ENCODE results near the gene NAPA. TPM values are rescaled to one million over a fixed set of nuclear protein-coding genes. Genes with fewer than 3 reads are reported as not detected.

The NAPA gene
- polyA plus RNA-seq, 4 donors, result 76.4 to 119 (median 107) TPM

DNA sequence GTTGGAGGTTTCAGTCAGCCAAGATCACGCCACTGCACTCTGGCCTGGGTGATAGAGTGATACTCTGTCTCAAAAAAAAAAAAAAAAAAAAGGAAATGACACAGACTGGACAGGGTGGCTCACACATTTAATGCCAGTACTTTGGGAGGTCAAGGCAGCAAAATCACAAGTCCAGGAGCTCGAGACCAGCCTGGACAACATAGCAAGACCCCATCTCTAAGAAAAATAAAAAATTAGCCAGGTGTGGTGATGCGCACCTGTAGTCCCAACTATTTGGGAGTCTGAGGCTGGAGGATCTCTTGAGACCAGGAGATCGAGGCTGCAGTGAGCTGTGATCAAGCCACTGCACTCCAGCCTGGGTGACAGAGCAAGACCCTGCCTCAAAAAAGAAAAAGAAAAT, 22.6 kb upstream of the NAPA start:
- DNase-seq (no peak), FAIRE-seq (no peak)
- Histone ChIP-seq H3K4me3 (ENCODE audit: low read depth in 1 of 3, low read length in 3 of 3) (no peak overlapping the region), H3K27ac (ENCODE audit: low read depth in 1 of 3, low read length in 2 of 3) (no peak overlapping the region), H3K36me3 (ENCODE audit: control insufficient read depth in 3 of 3, insufficient read depth in 2 of 3, low read depth in 1 of 3, low read length in 3 of 3) (no peaks in the 10 kb centered on the region), H3K27me3 (ENCODE audit: control insufficient read depth in 3 of 3, insufficient read depth in 3 of 3, low read length in 3 of 3) (no peaks in the 10 kb centered on the region), H3K4me1 (ENCODE audit: control insufficient read depth in 3 of 3, insufficient read depth in 2 of 3, low read depth in 1 of 3, low read length in 2 of 3) (no peaks in the 10 kb centered on the region), H3K9me3 (ENCODE audit: control insufficient read depth in 2 of 2, insufficient read depth in 1 of 2, low read depth in 1 of 2, low read length in 1 of 2) (peaks cover 0 to 4% of the 10 kb centered on the region in 2 donors)
- WGBS, 3 donors, result 83 to 86% (median 84%) methylated on average over 4 of the region's 4 CpGs

DNA sequence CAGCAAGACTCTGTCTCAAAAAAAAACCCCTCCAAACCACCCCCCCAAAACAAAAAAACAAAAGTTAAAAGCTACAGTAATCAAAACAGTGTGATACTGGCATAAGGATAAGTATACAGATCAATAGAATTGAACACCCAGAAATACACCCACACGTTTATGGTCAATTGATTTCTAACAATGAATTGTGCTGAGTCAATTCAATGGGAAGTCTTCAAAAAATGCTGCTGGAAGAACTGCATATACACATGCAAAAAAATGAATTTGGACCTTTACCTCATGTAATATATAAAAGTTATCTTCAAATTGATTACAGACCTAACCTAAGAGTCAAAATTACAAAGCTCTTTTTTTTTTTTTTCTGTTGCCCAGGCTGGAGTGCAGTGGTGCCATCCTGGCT, 19.8 kb upstream of the NAPA start:
- WGBS, 3 donors, result 39 to 67% (median 39%) methylated on average over 1 of the region's 1 CpG
- Histone ChIP-seq H3K27me3 (ENCODE audit: control insufficient read depth in 3 of 3, insufficient read depth in 3 of 3, low read length in 3 of 3) (no peaks in the 10 kb centered on the region), H3K36me3 (ENCODE audit: control insufficient read depth in 3 of 3, insufficient read depth in 2 of 3, low read depth in 1 of 3, low read length in 3 of 3) (no peaks in the 10 kb centered on the region), H3K9me3 (ENCODE audit: control insufficient read depth in 2 of 2, insufficient read depth in 1 of 2, low read depth in 1 of 2, low read length in 1 of 2) (peaks cover 0 to 4% of the 10 kb centered on the region in 2 donors), H3K4me3 (ENCODE audit: low read depth in 1 of 3, low read length in 3 of 3) (no peak overlapping the region), H3K4me1 (ENCODE audit: control insufficient read depth in 3 of 3, insufficient read depth in 2 of 3, low read depth in 1 of 3, low read length in 2 of 3) (no peaks in the 10 kb centered on the region), H3K27ac (ENCODE audit: low read depth in 1 of 3, low read length in 2 of 3) (no peak overlapping the region)
- FAIRE-seq, result no peak
- DNase-seq, result no peak

DNA sequence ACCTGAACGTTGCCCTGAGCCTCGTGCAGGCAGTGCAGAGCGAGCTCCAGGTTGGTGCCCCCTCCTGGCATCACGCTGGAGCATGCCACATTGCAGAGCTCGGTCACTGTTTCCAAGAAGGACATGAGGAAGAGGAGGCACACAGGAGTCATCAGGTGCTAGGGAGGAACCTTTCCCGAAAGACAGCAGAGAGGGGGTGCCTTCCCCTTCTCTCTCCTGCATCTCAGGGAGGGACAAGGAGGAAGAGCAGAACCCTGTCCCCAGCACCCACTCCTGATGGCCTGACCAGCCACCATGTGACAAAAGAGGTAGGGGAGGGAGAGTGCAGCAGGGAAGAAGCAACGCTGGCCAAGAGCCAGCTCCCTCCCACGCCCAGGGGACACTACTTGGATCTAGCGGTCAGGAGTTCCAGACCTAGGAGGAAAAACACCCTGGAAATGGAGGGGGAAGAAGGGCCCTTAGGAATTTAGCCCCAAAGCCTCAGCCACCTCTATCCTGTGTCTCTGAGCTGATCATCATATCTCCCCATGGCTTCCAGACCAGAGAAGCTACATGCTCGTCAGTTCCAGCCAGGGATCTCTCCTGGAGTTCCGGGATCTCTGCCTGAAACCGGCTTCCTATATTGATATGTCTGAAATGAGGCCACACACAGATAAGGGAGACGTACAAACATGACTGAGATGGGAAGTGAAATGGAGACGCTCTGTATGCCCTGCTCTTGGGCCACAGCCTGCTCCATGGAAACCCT, 17.0 kb upstream of the NAPA start:
- no peak overlapping the region for H3K27ac ChIP-seq (ENCODE audit: low read depth in 1 of 3, low read length in 2 of 3)
- FAIRE-seq, result no peak
- no peaks in the 10 kb centered on the region for H3K4me1 ChIP-seq (ENCODE audit: control insufficient read depth in 3 of 3, insufficient read depth in 2 of 3, low read depth in 1 of 3, low read length in 2 of 3)
- peaks cover 0 to 4% of the 10 kb centered on the region in 2 donors for H3K9me3 ChIP-seq (ENCODE audit: control insufficient read depth in 2 of 2, insufficient read depth in 1 of 2, low read depth in 1 of 2, low read length in 1 of 2)
- H3K4me3 ChIP-seq (ENCODE audit: low read depth in 1 of 3, low read length in 3 of 3), result no peak overlapping the region
- H3K27me3 ChIP-seq (ENCODE audit: control insufficient read depth in 3 of 3, insufficient read depth in 3 of 3, low read length in 3 of 3), result no peaks in the 10 kb centered on the region
- no peaks in the 10 kb centered on the region for H3K36me3 ChIP-seq (ENCODE audit: control insufficient read depth in 3 of 3, insufficient read depth in 2 of 3, low read depth in 1 of 3, low read length in 3 of 3)
- no peak for DNase-seq
- 32 to 45% (median 42%) methylated on average over 14 of the region's 14 CpGs for WGBS, 3 donors

DNA sequence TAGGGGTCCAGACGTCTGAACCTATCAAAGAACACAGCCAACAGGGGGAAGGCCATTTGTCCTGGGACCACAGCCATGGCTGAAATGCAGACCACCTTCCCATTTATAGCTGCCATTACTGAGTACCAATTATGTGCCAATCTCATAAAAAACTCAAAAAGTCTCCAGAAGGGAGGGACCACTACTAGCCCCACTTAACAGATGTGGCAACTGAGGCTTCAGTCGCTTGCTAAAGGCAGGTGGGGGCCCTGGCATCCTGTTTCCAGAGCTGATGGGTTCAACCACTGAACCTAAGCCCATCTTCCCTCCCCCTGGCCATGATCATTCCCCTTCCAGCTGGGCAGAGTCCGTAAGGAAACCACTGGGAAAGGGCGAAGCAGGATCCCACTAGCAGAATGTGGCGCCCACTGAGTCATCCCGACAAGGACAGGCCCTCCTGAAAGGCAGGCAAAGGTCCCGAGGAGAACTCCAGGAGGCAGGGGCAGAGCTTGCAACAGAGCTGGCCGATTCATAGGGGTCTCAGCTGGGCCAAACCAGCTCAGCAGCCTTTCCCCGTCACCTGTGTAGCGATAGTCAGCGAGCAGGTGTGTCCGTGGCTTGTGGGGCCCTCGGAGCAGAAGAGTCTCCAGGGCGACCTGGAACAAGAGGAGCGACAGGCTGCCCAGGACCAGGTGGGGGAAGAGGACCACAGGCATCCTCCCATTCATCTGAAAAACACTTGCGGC, 14.3 kb upstream of the NAPA start:
- Histone ChIP-seq H3K27me3 (ENCODE audit: control insufficient read depth in 3 of 3, insufficient read depth in 3 of 3, low read length in 3 of 3) (no peaks in the 10 kb centered on the region), H3K4me1 (ENCODE audit: control insufficient read depth in 3 of 3, insufficient read depth in 2 of 3, low read depth in 1 of 3, low read length in 2 of 3) (no peaks in the 10 kb centered on the region), H3K9me3 (ENCODE audit: control insufficient read depth in 2 of 2, insufficient read depth in 1 of 2, low read depth in 1 of 2, low read length in 1 of 2) (no peaks in the 10 kb centered on the region), H3K36me3 (ENCODE audit: control insufficient read depth in 3 of 3, insufficient read depth in 2 of 3, low read depth in 1 of 3, low read length in 3 of 3) (no peaks in the 10 kb centered on the region), H3K4me3 (ENCODE audit: low read depth in 1 of 3, low read length in 3 of 3) (no peak overlapping the region), H3K27ac (ENCODE audit: low read depth in 1 of 3, low read length in 2 of 3) (no peak overlapping the region)
- DNase-seq (no peak), FAIRE-seq (no peak)
- WGBS, 3 donors, result 79 to 87% (median 81%) methylated on average over 16 of the region's 16 CpGs

DNA sequence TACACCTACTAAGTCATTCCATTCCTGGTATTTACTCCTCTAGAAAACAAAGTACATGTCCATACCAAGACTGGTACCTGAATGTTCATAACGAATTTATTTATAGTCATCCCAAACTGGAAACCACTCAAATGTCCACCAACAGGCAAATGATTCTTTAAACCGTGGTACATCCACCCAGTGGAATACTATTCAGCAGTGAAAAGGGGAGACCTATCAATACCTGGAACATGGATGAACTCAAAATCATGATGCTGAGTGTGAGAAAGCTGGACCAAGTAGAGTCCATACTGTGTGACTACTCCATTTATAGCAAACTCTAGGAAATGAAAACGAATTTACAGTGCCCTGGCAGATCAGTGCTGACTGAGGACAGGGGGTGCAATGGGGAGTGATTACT, 11.9 kb upstream of the NAPA start:
- no peaks in the 10 kb centered on the region for H3K4me1 ChIP-seq (ENCODE audit: control insufficient read depth in 3 of 3, insufficient read depth in 2 of 3, low read depth in 1 of 3, low read length in 2 of 3)
- WGBS, 3 donors, result 77 to 82% (median 79%) methylated on average over 3 of the region's 3 CpGs
- FAIRE-seq, result no peak

DNA sequence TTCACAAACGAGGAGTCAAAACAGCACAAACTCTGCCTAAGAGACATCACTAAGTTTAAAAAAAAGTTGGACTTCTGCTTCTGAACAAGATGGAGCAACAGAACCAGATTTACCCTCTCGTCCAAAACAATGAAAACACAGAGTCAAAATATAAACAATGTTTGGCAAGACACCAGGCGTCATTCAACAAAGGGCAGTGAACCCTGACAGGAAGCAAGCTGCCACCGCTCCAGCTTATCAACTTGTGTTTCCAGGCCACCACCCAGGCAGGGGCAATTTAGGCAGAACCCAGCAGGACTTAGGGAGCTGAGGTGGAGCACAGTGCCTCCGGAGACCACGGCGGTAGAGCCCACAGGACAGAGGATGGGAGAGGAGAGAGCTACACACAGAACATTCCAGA, 8.6 kb upstream of the NAPA start:
- Histone ChIP-seq H3K4me3 (ENCODE audit: low read depth in 1 of 3, low read length in 3 of 3) (no peak overlapping the region), H3K9me3 (ENCODE audit: control insufficient read depth in 2 of 2, insufficient read depth in 1 of 2, low read depth in 1 of 2, low read length in 1 of 2) (no peaks in the 10 kb centered on the region), H3K27ac (ENCODE audit: low read depth in 1 of 3, low read length in 2 of 3) (peak overlapping the region in 1 of 3 donors; percentile 32), H3K27me3 (ENCODE audit: control insufficient read depth in 3 of 3, insufficient read depth in 3 of 3, low read length in 3 of 3) (peaks cover 0 to 8% (median 3%) of the 10 kb centered on the region in 3 donors), H3K36me3 (ENCODE audit: control insufficient read depth in 3 of 3, insufficient read depth in 2 of 3, low read depth in 1 of 3, low read length in 3 of 3) (no peaks in the 10 kb centered on the region), H3K4me1 (ENCODE audit: control insufficient read depth in 3 of 3, insufficient read depth in 2 of 3, low read depth in 1 of 3, low read length in 2 of 3) (no peaks in the 10 kb centered on the region)
- 9 to 26% (median 20%) methylated on average over 7 of the region's 7 CpGs for WGBS, 3 donors
- DNase-seq (peak in 1 of 2 donors; percentile 51), FAIRE-seq (no peak)

More for the DNA sequence above, 11.9 kb upstream of the NAPA start:
- no peak overlapping the region for H3K27ac ChIP-seq (ENCODE audit: low read depth in 1 of 3, low read length in 2 of 3)
- no peaks in the 10 kb centered on the region for H3K9me3 ChIP-seq (ENCODE audit: control insufficient read depth in 2 of 2, insufficient read depth in 1 of 2, low read depth in 1 of 2, low read length in 1 of 2)
- no peaks in the 10 kb centered on the region for H3K36me3 ChIP-seq (ENCODE audit: control insufficient read depth in 3 of 3, insufficient read depth in 2 of 3, low read depth in 1 of 3, low read length in 3 of 3)
- H3K4me3 ChIP-seq (ENCODE audit: low read depth in 1 of 3, low read length in 3 of 3), result no peak overlapping the region
- H3K27me3 ChIP-seq (ENCODE audit: control insufficient read depth in 3 of 3, insufficient read depth in 3 of 3, low read length in 3 of 3), result peaks cover 0 to 3% (median 2%) of the 10 kb centered on the region in 3 donors
- no peak for DNase-seq

DNA sequence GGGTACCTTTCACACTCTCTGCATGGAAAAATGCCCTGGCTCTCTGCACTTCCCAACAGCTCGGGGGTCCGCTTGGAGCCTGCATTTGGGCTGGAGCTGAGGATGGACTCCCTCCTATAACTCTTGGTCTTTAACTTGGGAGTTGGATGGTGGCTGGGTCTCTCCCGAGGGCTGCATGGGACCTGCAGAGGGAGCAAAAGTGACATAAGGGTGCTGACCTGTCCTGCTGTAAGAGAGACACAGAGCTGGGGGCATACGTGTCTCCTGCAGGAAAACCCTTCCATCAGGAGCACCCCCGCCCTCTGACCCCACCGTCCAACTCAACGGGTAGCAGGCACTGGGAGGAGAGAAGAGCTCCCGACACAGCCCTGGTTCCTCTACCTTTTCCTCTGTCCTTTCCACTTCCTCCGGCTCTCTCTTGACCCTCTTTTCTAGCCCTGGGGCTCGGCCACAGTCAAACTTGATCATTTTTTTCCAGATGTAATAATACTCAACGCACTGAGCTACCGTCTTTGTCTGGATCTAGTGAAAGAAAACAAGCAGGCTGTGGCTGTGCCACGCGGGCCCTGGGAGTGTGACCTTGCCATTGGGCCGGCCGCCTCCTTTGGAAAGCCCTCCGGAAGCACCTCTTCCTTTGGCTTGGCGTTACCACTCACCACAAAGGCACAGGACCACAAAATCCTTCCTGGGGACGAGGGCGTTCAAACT, 6.8 kb upstream of the NAPA start:
- Histone ChIP-seq H3K4me3 (ENCODE audit: low read depth in 1 of 3, low read length in 3 of 3) (no peak overlapping the region), H3K9me3 (ENCODE audit: control insufficient read depth in 2 of 2, insufficient read depth in 1 of 2, low read depth in 1 of 2, low read length in 1 of 2) (no peaks in the 10 kb centered on the region), H3K27ac (ENCODE audit: low read depth in 1 of 3, low read length in 2 of 3) (peak overlapping the region in 1 of 3 donors; percentile 17), H3K27me3 (ENCODE audit: control insufficient read depth in 3 of 3, insufficient read depth in 3 of 3, low read length in 3 of 3) (peaks cover 0 to 8% (median 3%) of the 10 kb centered on the region in 3 donors), H3K4me1 (ENCODE audit: control insufficient read depth in 3 of 3, insufficient read depth in 2 of 3, low read depth in 1 of 3, low read length in 2 of 3) (no peaks in the 10 kb centered on the region), H3K36me3 (ENCODE audit: control insufficient read depth in 3 of 3, insufficient read depth in 2 of 3, low read depth in 1 of 3, low read length in 3 of 3) (no peaks in the 10 kb centered on the region)
- DNase-seq, result no peak
- WGBS, 3 donors, result 64 to 73% (median 65%) methylated on average over 20 of the region's 20 CpGs
- no peak for FAIRE-seq

DNA sequence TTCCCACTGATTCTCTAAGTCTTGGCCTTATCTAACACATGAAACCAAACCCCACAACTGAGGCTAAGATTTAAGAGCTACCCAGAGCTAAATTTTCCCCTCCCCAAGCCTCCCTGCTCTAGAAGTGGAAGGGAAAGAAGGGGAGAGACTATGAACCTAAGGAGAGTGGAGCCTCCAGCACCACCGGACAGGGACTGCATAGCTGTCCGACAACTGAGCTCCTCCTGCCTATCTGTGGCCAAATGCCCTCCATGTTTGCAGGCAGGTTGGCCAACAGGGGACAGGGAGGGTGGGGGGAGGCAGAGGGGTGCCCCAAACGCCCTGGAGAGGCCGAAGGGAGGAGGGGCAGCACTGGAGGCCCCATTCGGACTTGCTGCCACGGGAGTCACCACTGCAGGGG, 6.0 kb upstream of the NAPA start:
- 75 to 85% (median 82%) methylated on average over 5 to 6 of the region's 6 CpGs for WGBS, 3 donors
- no peak overlapping the region for H3K4me3 ChIP-seq (ENCODE audit: low read depth in 1 of 3, low read length in 3 of 3)
- no peak for FAIRE-seq
- H3K4me1 ChIP-seq (ENCODE audit: control insufficient read depth in 3 of 3, insufficient read depth in 2 of 3, low read depth in 1 of 3, low read length in 2 of 3), result peaks cover 0 to 4% (median 3%) of the 10 kb centered on the region in 3 donors
- no peaks in the 10 kb centered on the region for H3K9me3 ChIP-seq (ENCODE audit: control insufficient read depth in 2 of 2, insufficient read depth in 1 of 2, low read depth in 1 of 2, low read length in 1 of 2)
- no peaks in the 10 kb centered on the region for H3K36me3 ChIP-seq (ENCODE audit: control insufficient read depth in 3 of 3, insufficient read depth in 2 of 3, low read depth in 1 of 3, low read length in 3 of 3)
- H3K27ac ChIP-seq (ENCODE audit: low read depth in 1 of 3, low read length in 2 of 3), result no peak overlapping the region
- DNase-seq, result no peak
- H3K27me3 ChIP-seq (ENCODE audit: control insufficient read depth in 3 of 3, insufficient read depth in 3 of 3, low read length in 3 of 3), result peaks cover 0 to 8% (median 3%) of the 10 kb centered on the region in 3 donors
